HepG2 (cell line): ENCODE data around the gene GSTCD. TPM values are rescaled to one million over a fixed set of nuclear protein-coding genes. Genes with fewer than 3 reads are reported as not detected.

Experiments used
- ATF1 ChIP-seq: IDR thresholded peaks from 2 replicates; pipeline ENCODE4 v1.6.1; 2016; ENCODE audit warnings: mild to moderate bottlenecking, control low read depth
- ATF7-NPFF ChIP-seq: sonication (generic); formaldehyde crosslinking; IDR thresholded peaks from 2 replicates; pipeline ENCODE4 v1.8.1; 2023; ENCODE audit warnings: mild to moderate bottlenecking, low read depth, missing genetic modification reagents, moderate library complexity
- CHCHD3 ChIP-seq: sonication (generic); formaldehyde crosslinking; IDR thresholded peaks from 2 replicates; pipeline ENCODE4 v1.8.0; 2022; ENCODE audit warnings: mild to moderate bottlenecking, missing genetic modification reagents, moderate library complexity
- CREM ChIP-seq, 2 experiments: sonication (generic) in 1 of 2; formaldehyde crosslinking in 1 of 2; IDR thresholded peaks; 2 replicates each; pipeline versions ENCODE4 v1.4.0 to v1.6.1; 2016 to 2020; ENCODE audit warnings: antibody characterized with exemption in 1 of 2, mild to moderate bottlenecking in 1 of 2, missing genetic modification reagents in 1 of 2
- FOXO1 ChIP-seq: sonication (generic); formaldehyde crosslinking; IDR thresholded peaks from 2 replicates; pipeline ENCODE4 v1.4.0; 2020; ENCODE audit warnings: missing genetic modification reagents
- HNF4A ChIP-seq: sonication (generic); formaldehyde crosslinking; IDR thresholded peaks from 2 replicates; pipeline ENCODE4 v1.4.0; 2020; ENCODE audit warnings: missing genetic modification reagents
- ISX ChIP-seq: sonication (generic); formaldehyde crosslinking; conservative IDR thresholded peaks from 2 replicates; pipeline ENCODE4 v1.5.0; 2020; ENCODE audit warnings: missing genetic modification reagents
- MYNN ChIP-seq: sonication (generic); formaldehyde crosslinking; IDR thresholded peaks from 2 replicates; pipeline ENCODE4 v1.4.0; 2020; ENCODE audit warnings: mild to moderate bottlenecking, low read depth, missing genetic modification reagents
- NFAT5 ChIP-seq: sonication (generic); formaldehyde crosslinking; IDR thresholded peaks from 2 replicates; pipeline ENCODE4 v1.4.0; 2020; ENCODE audit warnings: missing genetic modification reagents
- PCBP1 ChIP-seq: fragments of 200-400 bp; formaldehyde crosslinking; IDR thresholded peaks from 2 replicates; pipeline ENCODE4 v1.6.1; 2017; ENCODE audit warnings: mild to moderate bottlenecking, low read depth, low read length, borderline replicate concordance
- TBL1XR1 ChIP-seq: fragments of 150-350 bp; IDR thresholded peaks from 2 replicates; pipeline ENCODE4 v1.6.1; 2014; ENCODE audit warnings: borderline replicate concordance, low read length; ENCODE audit not compliant: partially characterized antibody
- THAP8 ChIP-seq: sonication (generic); formaldehyde crosslinking; IDR thresholded peaks from 2 replicates; pipeline ENCODE4 v1.5.1; 2020; ENCODE audit warnings: missing genetic modification reagents, mild to moderate bottlenecking, borderline replicate concordance
- ZBTB25 ChIP-seq: IDR thresholded peaks from 2 replicates; pipeline ENCODE4 v1.6.1; 2018; ENCODE audit warnings: missing genetic modification reagents
- ZFP1 ChIP-seq: IDR thresholded peaks from 2 replicates; pipeline ENCODE4 v1.6.1; 2016
- ZNF143 ChIP-seq: sonication (generic); formaldehyde crosslinking; IDR thresholded peaks from 2 replicates; pipeline ENCODE4 v1.4.0; 2020; ENCODE audit warnings: missing genetic modification reagents
- ZNF333 ChIP-seq: sonication (generic); formaldehyde crosslinking; IDR thresholded peaks from 2 replicates; pipeline ENCODE4 v1.4.0; 2020; ENCODE audit warnings: mild to moderate bottlenecking, missing genetic modification reagents, borderline replicate concordance
- ZNF556 ChIP-seq: sonication (generic); formaldehyde crosslinking; IDR thresholded peaks from 2 replicates; pipeline ENCODE4 v1.4.0; 2020; ENCODE audit warnings: mild to moderate bottlenecking, missing genetic modification reagents, borderline replicate concordance
- ZNF747 ChIP-seq: sonication (generic); formaldehyde crosslinking; IDR thresholded peaks from 2 replicates; pipeline ENCODE4 v1.8.1; 2023; ENCODE audit warnings: missing genetic modification reagents, mild to moderate bottlenecking, borderline replicate concordance
- ZNF766 ChIP-seq: sonication (generic); formaldehyde crosslinking; IDR thresholded peaks from 2 replicates; pipeline ENCODE4 v1.5.0; 2020; ENCODE audit warnings: missing genetic modification reagents, borderline replicate concordance
- polyA plus RNA-seq, 8 experiments: library from polyadenylated mRNA; depleted of rRNA in 3 of 8; stranded (reverse) in 7 of 8; unstranded in 1 of 8; fragments of >200 nt; fragmentation: Illumina TruSeq in 4 of 8; extraction: Trizol in 4 of 8; gene quantifications; 2 replicates each; pipeline versions ENCODE4 v1.2.1 to v1.2.3, GENCODE V29; 2011 to 2016; ENCODE audit warnings: low read depth in 4 of 8, missing spikeins in 1 of 8, mixed read lengths in 1 of 8; ENCODE audit not compliant: insufficient read depth in 1 of 8
- total RNA-seq, 5 experiments: library from RNA; depleted of rRNA; stranded (reverse); fragments of >200 nt; fragmentation: Illumina TruSeq; extraction: Trizol; gene quantifications; 2 replicates each; pipeline ENCODE4 v1.2.3, GENCODE V29; 2016; ENCODE audit warnings: low read depth in 1 of 5
- TF ChIP-seq, protein P1 (sequence below): sonication (generic); formaldehyde crosslinking; IDR thresholded peaks from 2 replicates; pipeline ENCODE4 v1.5.1; 2020; ENCODE audit warnings: mild to moderate bottlenecking, missing genetic modification reagents, borderline replicate concordance

Gene GSTCD
- total and polyA plus RNA-seq, 2 of the 13 experiments (the other 11 are each of a cell fraction or from before 2014, with no cell fraction given) = 7.9 to 30.8 TPM

DNA sequence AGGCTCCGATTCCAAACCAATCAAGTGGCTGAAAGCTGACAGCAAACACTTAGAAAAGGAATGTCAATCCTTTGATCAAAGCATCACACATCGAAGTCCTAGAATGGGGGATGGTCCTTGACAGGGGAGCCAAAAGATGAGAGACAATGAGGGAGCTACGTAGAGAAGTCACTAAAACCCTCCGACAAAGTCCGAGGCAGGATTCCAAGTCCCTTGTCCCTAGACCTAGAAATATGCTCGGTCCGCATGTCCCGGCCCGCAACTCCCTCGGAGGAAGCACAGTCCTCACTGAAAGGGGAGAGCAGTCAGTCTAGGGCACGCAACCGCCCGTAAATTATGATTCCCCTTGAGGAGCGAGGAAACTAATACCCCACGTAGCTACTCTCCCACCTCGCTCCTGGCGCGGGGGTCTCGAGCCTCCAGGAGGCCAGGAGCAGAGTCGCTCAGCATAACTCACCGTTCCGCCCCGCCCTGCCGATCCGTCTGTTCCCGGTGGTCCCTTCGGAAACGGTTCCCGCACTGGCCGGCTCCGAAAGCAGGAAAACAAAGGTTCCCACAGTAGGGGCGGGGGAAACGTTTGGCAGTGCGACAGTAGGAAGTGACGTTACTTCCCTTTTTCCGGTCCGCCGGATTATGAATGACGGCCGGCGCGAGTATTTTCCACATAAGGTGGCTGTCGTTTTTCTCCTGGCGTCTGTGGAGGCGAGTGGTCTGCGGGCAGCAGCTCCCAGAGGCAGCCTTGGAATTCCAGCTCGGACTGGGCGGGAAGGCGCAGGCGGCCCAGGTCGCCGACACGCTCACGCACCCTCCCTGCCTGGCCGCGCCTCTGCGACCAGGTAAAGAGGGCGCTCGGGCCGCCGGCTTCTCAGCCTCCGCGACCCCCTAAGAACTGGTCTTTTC, at the start of gene GSTCD, which contains the start of gene INTS12 (continued):
- peak; percentile 73; the same call in 1 of the 2 replicates for TF ChIP-seq NFAT5 (CRISPR knock-in tag)
- TF ChIP-seq MYNN (CRISPR knock-in tag) = no peak
- TF ChIP-seq CREM (IDR thresholded peaks at IDR 0.05) = peak; percentile 97
- peak; percentile 78 for TF ChIP-seq CREM (CRISPR knock-in tag; IDR thresholded peaks at IDR 0.05)
- peak; percentile 78; the same call in 1 of the 2 replicates for TF ChIP-seq CHCHD3
- TF ChIP-seq ZNF747 = peak; percentile 95
- peak; percentile 96 for TF ChIP-seq ATF1 (CRISPR knock-in tag)
- peak; percentile 98 for TF ChIP-seq ZFP1 (CRISPR knock-in tag)
- peak; percentile 60; the same call in 1 of the 2 replicates for TF ChIP-seq HNF4A (CRISPR knock-in tag)
- TF ChIP-seq FOXO1 (CRISPR knock-in tag) = peak; percentile 91
- TF ChIP-seq ZNF143 (CRISPR knock-in tag) = peak; percentile 62
- TF ChIP-seq, protein P1, sequence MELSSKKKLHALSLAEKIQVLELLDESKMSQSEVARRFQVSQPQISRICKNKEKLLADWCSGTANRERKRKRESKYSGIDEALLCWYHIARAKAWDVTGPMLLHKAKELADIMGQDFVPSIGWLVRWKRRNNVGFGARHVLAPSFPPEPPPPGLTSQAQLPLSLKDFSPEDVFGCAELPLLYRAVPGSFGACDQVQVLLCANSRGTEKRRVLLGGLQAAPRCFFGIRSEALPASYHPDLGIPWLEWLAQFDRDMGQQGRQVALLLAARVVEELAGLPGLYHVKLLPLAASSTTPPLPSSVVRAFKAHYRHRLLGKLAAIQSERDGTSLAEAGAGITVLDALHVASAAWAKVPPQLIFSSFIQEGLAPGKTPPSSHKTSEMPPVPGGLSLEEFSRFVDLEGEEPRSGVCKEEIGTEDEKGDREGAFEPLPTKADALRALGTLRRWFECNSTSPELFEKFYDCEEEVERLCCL (CRISPR knock-in tag) = no peak
- peak; percentile 99 for TF ChIP-seq ZNF556 (CRISPR knock-in tag)
- peak; percentile 100 for TF ChIP-seq ZBTB25 (CRISPR knock-in tag)
- no peak for TF ChIP-seq PCBP1
- TF ChIP-seq ATF7-NPFF (CRISPR knock-in tag) = peak; percentile 90
- TF ChIP-seq THAP8 (CRISPR knock-in tag) = no peak
- peak; percentile 77 for TF ChIP-seq TBL1XR1
- TF ChIP-seq ISX (CRISPR knock-in tag) = no peak
- peak; percentile 76; the same call in 1 of the 2 replicates for TF ChIP-seq ZNF333 (CRISPR knock-in tag)
- no peak for TF ChIP-seq ZNF766
